OCI-LY3 (cell line): ENCODE data around the gene ORC1.

Source experiments
- H2AFZ ChIP-seq: fragments of 200-600, 300-600 bp; shearing (Covaris generic); 2 replicates; pipeline ENCODE4 v1.6.0; 2014; ENCODE audit warnings: antibody characterized with exemption, low read depth, low read length
- H3K27ac ChIP-seq: fragments of 200-600, 300-600 bp; sonication (generic); 2 replicates; pipeline ENCODE4 v1.5.1; 2014; ENCODE audit warnings: mild to moderate bottlenecking, low read length, moderate library complexity, mixed read lengths
- H3K27me3 ChIP-seq: fragments of 200-600, 300-600 bp; sonication (generic); 2 replicates; pipeline ENCODE4 v1.6.1; 2014; ENCODE audit warnings: low read depth, low read length, mixed read lengths
- H3K36me3 ChIP-seq: fragments of 200-600, 300-600 bp; sonication (generic); replicated peaks from 2 replicates; pipeline ENCODE3; 2014; ENCODE audit warnings: low read depth, low read length, mixed read lengths
- H3K4me1 ChIP-seq: fragments of 300-600, 200-600 bp; sonication (generic); 2 replicates; pipeline ENCODE4 v1.6.1; 2014; ENCODE audit warnings: low read length, mixed read lengths
- H3K4me2 ChIP-seq: fragments of 200-600, 300-600 bp; sonication (generic); 2 replicates; pipeline ENCODE4 v1.6.1; 2014; ENCODE audit warnings: low read length, mixed read lengths
- H3K4me3 ChIP-seq: fragments of 300-600, 200-600 bp; sonication (generic); 2 replicates; pipeline ENCODE4 v1.5.1; 2014; ENCODE audit warnings: antibody characterized with exemption, mild to moderate bottlenecking, low read length, moderate library complexity
- H3K79me2 ChIP-seq: fragments of 300-600, 200-600 bp; shearing (Covaris generic); 2 replicates; pipeline ENCODE4 v1.6.1; 2014; ENCODE audit warnings: mild to moderate bottlenecking, low read length, mixed read lengths
- H3K9ac ChIP-seq: fragments of 300-600, 200-600 bp; shearing (Covaris generic); 2 replicates; pipeline ENCODE4 v1.6.0; 2014; ENCODE audit warnings: mild to moderate bottlenecking, low read length, moderate library complexity
- H3K9me3 ChIP-seq: fragments of 200-600, 300-600 bp; shearing (Covaris generic); 2 replicates; pipeline ENCODE4 v1.6.1; 2014; ENCODE audit warnings: low read length, mixed read lengths; ENCODE audit not compliant: insufficient read depth
- H4K20me1 ChIP-seq: fragments of 200-600, 300-600 bp; sonication (generic); 2 replicates; pipeline ENCODE4 v1.6.1; 2016; ENCODE audit warnings: low read length, mixed read lengths; ENCODE audit not compliant: insufficient read depth
- EZH2phosphoT487 ChIP-seq: fragments of 200-600 bp; shearing (Covaris generic); IDR thresholded peaks from 2 replicates; pipeline ENCODE4 v1.6.1; 2018; ENCODE audit warnings: antibody characterized with exemption, mixed run types, low read depth
- TF ChIP-seq, protein P1 (sequence below): fragments of 200-600, 300-600 bp; sonication (generic); IDR thresholded peaks from 2 replicates; pipeline ENCODE4 v1.5.1; 2014; ENCODE audit warnings: antibody characterized with exemption, low read length, low read depth

The ORC1 gene

GRCh38 chr1:52413410-52413989, 9.3 kb upstream of the ORC1 start:
- Histone ChIP-seq H2AFZ (no peak overlapping the region), H3K27me3 (no peaks in the 10 kb centered on the region), H3K4me3 (no peak overlapping the region), H3K79me2 (no peaks in the 10 kb centered on the region), H3K27ac (no peak overlapping the region; the same call in 1 of the 2 replicates), H3K4me1 (peaks cover 8% of the 10 kb centered on the region), H3K4me2 (no peak overlapping the region), H4K20me1 (no peaks in the 10 kb centered on the region), H3K9me3 (no peaks in the 10 kb centered on the region), H3K36me3 (peaks cover 50% of the 10 kb centered on the region), H3K9ac (no peak overlapping the region)
- TF ChIP-seq, protein P1, sequence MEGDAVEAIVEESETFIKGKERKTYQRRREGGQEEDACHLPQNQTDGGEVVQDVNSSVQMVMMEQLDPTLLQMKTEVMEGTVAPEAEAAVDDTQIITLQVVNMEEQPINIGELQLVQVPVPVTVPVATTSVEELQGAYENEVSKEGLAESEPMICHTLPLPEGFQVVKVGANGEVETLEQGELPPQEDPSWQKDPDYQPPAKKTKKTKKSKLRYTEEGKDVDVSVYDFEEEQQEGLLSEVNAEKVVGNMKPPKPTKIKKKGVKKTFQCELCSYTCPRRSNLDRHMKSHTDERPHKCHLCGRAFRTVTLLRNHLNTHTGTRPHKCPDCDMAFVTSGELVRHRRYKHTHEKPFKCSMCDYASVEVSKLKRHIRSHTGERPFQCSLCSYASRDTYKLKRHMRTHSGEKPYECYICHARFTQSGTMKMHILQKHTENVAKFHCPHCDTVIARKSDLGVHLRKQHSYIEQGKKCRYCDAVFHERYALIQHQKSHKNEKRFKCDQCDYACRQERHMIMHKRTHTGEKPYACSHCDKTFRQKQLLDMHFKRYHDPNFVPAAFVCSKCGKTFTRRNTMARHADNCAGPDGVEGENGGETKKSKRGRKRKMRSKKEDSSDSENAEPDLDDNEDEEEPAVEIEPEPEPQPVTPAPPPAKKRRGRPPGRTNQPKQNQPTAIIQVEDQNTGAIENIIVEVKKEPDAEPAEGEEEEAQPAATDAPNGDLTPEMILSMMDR, result no peak
- TF ChIP-seq EZH2phosphoT487, result no peak

DNA sequence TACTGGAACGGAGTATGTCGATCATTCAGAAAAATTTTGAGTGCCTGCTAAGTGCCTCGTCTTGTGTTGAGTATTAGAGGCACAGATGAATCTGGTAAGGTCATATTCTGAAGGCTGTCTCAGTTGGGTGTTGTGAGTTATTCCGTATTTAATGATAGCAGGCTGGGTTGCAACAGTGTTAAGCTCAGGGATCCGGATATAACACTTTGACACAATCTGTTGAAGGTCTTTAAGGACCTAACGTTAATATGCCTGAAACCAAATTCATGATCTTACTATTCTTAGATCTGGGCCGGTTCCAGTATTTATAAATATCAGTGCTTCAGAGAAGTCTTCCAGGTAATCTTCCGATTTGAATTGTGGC, 734 bp upstream of the ORC1 start:
- no peaks in the 10 kb centered on the region for H4K20me1 ChIP-seq
- H3K4me2 ChIP-seq, result peak overlapping the region; percentile 59
- peaks cover 17% of the 10 kb centered on the region for H3K4me1 ChIP-seq
- peaks cover 44% of the 10 kb centered on the region for H3K36me3 ChIP-seq
- H3K79me2 ChIP-seq, result peaks cover 62% of the 10 kb centered on the region
- no peaks in the 10 kb centered on the region for H3K27me3 ChIP-seq
- peak overlapping the region; percentile 70 for H3K27ac ChIP-seq
- H3K9ac ChIP-seq, result peak overlapping the region; percentile 90
- H2AFZ ChIP-seq, result no peak overlapping the region
- TF ChIP-seq EZH2phosphoT487, result no peak
- TF ChIP-seq, protein P1, result no peak
- H3K4me3 ChIP-seq, result peak overlapping the region; percentile 86
- H3K9me3 ChIP-seq, result no peaks in the 10 kb centered on the region

DNA sequence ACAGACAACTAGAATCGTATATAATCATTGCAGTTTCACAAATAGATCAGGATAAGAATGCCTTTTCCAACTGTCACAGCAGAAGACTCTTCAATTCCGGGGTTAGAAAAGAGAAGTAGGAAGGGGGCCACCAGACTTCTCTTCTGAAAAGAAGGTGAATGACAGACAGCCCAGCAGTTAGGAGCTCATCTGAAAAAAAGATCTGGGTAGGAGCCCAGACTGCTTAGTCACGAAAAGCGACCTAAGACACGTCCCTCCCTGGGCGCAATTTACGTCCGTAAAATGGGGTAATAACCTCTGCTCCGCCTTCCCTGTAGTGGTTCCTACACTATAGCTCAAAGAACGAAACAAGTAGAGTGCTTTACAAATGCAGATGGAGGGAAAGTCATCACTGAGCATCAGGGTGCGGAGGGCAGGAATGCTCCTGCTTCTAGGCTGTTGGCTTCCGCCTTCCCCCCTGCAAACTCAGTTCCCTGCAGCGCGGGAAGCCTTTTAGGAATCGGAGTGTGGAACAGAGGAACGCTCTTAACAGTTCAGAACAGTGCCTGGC, 582 bp downstream of the ORC1 start:
- Histone ChIP-seq H2AFZ (peak overlapping the region; percentile 83), H3K36me3 (peaks cover 39% of the 10 kb centered on the region), H3K4me2 (peak overlapping the region; percentile 81)

DNA sequence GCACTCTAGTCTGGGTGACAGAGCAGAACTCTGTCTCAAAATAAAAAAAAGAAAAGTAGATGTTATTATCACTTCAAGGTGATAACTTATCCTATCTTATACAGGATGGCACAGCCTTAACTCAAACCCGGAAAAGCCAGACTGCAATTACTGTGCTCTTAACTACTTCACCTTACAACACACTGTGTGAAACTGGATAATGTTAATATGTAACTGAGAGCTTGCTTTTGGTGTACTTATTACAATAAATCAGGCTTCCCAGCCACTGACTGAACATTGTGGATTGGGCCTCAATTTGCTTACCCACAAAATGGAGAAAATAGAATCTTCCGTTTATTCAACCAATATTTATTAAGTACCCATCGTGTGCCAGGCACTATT, 1.4 kb downstream of the ORC1 start:
- Histone ChIP-seq H3K36me3 (peaks cover 34% of the 10 kb centered on the region), H3K4me3 (peak overlapping the region; percentile 86), H4K20me1 (no peaks in the 10 kb centered on the region), H3K9me3 (no peaks in the 10 kb centered on the region), H3K9ac (peak overlapping the region; percentile 90), H3K79me2 (peaks cover 66% of the 10 kb centered on the region), H3K4me2 (peak overlapping the region; percentile 81), H3K4me1 (peaks cover 17% of the 10 kb centered on the region), H3K27ac (peak overlapping the region; percentile 70), H3K27me3 (no peaks in the 10 kb centered on the region), H2AFZ (no peak overlapping the region)
- TF ChIP-seq, protein P1, result no peak
- no peak for TF ChIP-seq EZH2phosphoT487

More for the DNA sequence above, 582 bp downstream of the ORC1 start:
- TF ChIP-seq, protein P1, result no peak
- TF ChIP-seq EZH2phosphoT487, result no peak
- no peaks in the 10 kb centered on the region for H3K9me3 ChIP-seq
- peaks cover 17% of the 10 kb centered on the region for H3K4me1 ChIP-seq
- peak overlapping the region; percentile 90 for H3K9ac ChIP-seq
- H3K27me3 ChIP-seq, result no peaks in the 10 kb centered on the region
- H3K4me3 ChIP-seq, result peak overlapping the region; percentile 86
- H4K20me1 ChIP-seq, result no peaks in the 10 kb centered on the region
- H3K27ac ChIP-seq, result peak overlapping the region; percentile 70
- peaks cover 66% of the 10 kb centered on the region for H3K79me2 ChIP-seq
